BJ (cell line): ENCODE data around the gene PLK4. TPM values are rescaled to one million over a fixed set of nuclear protein-coding genes. Genes with fewer than 3 reads are reported as not detected.
"Not testable (repeated sequence)": the region's sequence is repeated elsewhere in the genome, so short reads cannot be mapped to it uniquely, and the experiment has no call there.

ENCODE experiments used
- CTCF ChIA-PET: fragments of 350-600 bp; formaldehyde crosslinking; extraction: SDS; loops from one replicate; lab custom pipeline; 2021; ENCODE audit warnings: antibody characterized with exemption, inconsistent platforms; lab: Yijun Ruan, JAX
- POLR2A ChIA-PET: fragments of 300-600 bp; sonication (Branson Sonifier 250); formaldehyde crosslinking; extraction: SDS; loops from one replicate; lab custom pipeline; 2021; ENCODE audit warnings: antibody characterized with exemption; lab: Charles Lee
- DNase-seq: peaks from one replicate; pipeline ENCODE4 v3.0.0-alpha.2; 2011; ENCODE audit warnings: low read depth
- H3K27me3 ChIP-seq: 2 replicates; pipeline ENCODE4 v1.6.0; 2011; ENCODE audit warnings: low read length; ENCODE audit not compliant: control insufficient read depth, insufficient read depth
- H3K36me3 ChIP-seq: 2 replicates; pipeline ENCODE4 v1.5.1; 2011; ENCODE audit warnings: low read length; ENCODE audit not compliant: control insufficient read depth, insufficient read depth
- H3K4me3 ChIP-seq: 2 replicates; pipeline ENCODE4 v1.5.1; 2011; ENCODE audit warnings: low read depth, mild to moderate bottlenecking, control low read depth, low read length
- CTCF ChIP-seq: IDR thresholded peaks from 2 replicates; pipeline ENCODE4 v1.5.1; 2011; ENCODE audit warnings: low read depth, mild to moderate bottlenecking, control low read depth, inconsistent platforms, low read length, moderate library complexity; ENCODE audit not compliant: insufficient read depth
- polyA plus RNA-seq: library from polyadenylated mRNA; depleted of rRNA; stranded (reverse); fragments of >200 nt; gene quantifications from 2 replicates; pipeline ENCODE4 v1.2.3, GENCODE V29; 2011

The PLK4 gene
- polyA plus RNA-seq, 1 experiment: 6.5 TPM

- Histone ChIP-seq H3K36me3 (no peaks in the 10 kb centered on the region), H3K4me3 (no peak overlapping the region), H3K27me3 (no peaks in the 10 kb centered on the region)
- TF ChIP-seq CTCF: no peak
- ChIA-PET POLR2A (no interaction called here), CTCF (no interaction called here)
- DNase-seq: no peak
Measured at GRCh38 chr4:127896528-127896927, 15.8 kb downstream of the PLK4 start.

- H3K36me3 ChIP-seq, H3K4me3 ChIP-seq, H3K27me3 ChIP-seq, CTCF ChIA-PET, DNase-seq, POLR2A ChIA-PET: not testable (repeated sequence)
Measured at GRCh38 chr4:127899682-127900081, 19.0 kb downstream of the PLK4 start.

- H3K4me3 ChIP-seq: no peak overlapping the region
- no peak for DNase-seq
- H3K27me3 ChIP-seq: no peaks in the 10 kb centered on the region
- no peak for TF ChIP-seq CTCF
- CTCF ChIA-PET: no interaction called here
- POLR2A ChIA-PET: no interaction called here
- no peaks in the 10 kb centered on the region for H3K36me3 ChIP-seq
Measured at GRCh38 chr4:127905029-127905428, 24.3 kb downstream of the PLK4 start.

GRCh38 chr4:127916512-127916911 lies 35.8 kb downstream of the PLK4 start:
- TF ChIP-seq CTCF: no peak
- H3K36me3 ChIP-seq: peaks cover 1% of the 10 kb centered on the region; the same call in 1 of the 2 replicates
- H3K27me3 ChIP-seq: no peaks in the 10 kb centered on the region
- no peak overlapping the region for H3K4me3 ChIP-seq
- ChIA-PET POLR2A (no interaction called here), CTCF (interaction anchor here (0.8 kb wide), 1 partner anchor 311 kb away, joined by 3 read pairs; no protein-coding TSS in a partner anchor)
- DNase-seq: no peak

GRCh38 chr4:127917151-127917550 lies 36.5 kb downstream of the PLK4 start:
- H3K36me3 ChIP-seq: peaks cover 1% of the 10 kb centered on the region; the same call in 1 of the 2 replicates
- H3K27me3 ChIP-seq: no peaks in the 10 kb centered on the region
- POLR2A ChIA-PET: no interaction called here
- no peak overlapping the region for H3K4me3 ChIP-seq
- no peak for TF ChIP-seq CTCF
- CTCF ChIA-PET: interaction anchor here (0.8 kb wide), 1 partner anchor 312 kb away, joined by 3 read pairs; no protein-coding TSS in a partner anchor
- no peak for DNase-seq

- no peak for DNase-seq
- ChIA-PET POLR2A (no interaction called here), CTCF (no interaction called here)
- Histone ChIP-seq H3K4me3 (no peak overlapping the region), H3K36me3 (peaks cover 1% of the 10 kb centered on the region; the same call in 1 of the 2 replicates), H3K27me3 (no peaks in the 10 kb centered on the region)
- TF ChIP-seq CTCF: no peak
Measured at GRCh38 chr4:127920521-127920920, 39.8 kb downstream of the PLK4 start.
